ENCODE results near the gene HHAT. TPM values are rescaled to one million over a fixed set of nuclear protein-coding genes. Genes with fewer than 3 reads are reported as not detected.

HHAT gene
- total RNA-seq, 1 donor from 2014 or later, result 11.4 TPM

GRCh38 chr1:210437781-210438180 lies 109.1 kb downstream of the HHAT start:
- DNase-seq (ENCODE audit: low read depth) (peak; percentile 22), FAIRE-seq (no peak)
- Histone ChIP-seq H3K79me2 (ENCODE audit: insufficient read depth, low read length) (no peaks in the 10 kb centered on the region), H2AFZ (ENCODE audit: low read depth, low read length) (no peak overlapping the region), H3K4me2 (ENCODE audit: low read length) (no peak overlapping the region), H3K4me3 (ENCODE audit: insufficient read depth, low read depth, low read length) (no peak overlapping the region), H3K27me3 (ENCODE audit: insufficient read depth, low read length) (no peaks in the 10 kb centered on the region), H3K27ac (ENCODE audit: low read depth, low read length) (peak overlapping the region; percentile 90), H3K4me1 (ENCODE audit: insufficient read depth, low read length) (peaks cover 32% of the 10 kb centered on the region), H4K20me1 (ENCODE audit: insufficient read depth, low read length) (no peaks in the 10 kb centered on the region), H3K36me3 (ENCODE audit: insufficient read depth, low read length) (no peaks in the 10 kb centered on the region), H3K9me3 (ENCODE audit: insufficient read depth, low read depth, low read length) (no peaks in the 10 kb centered on the region), H3K9ac (ENCODE audit: low read length) (peak overlapping the region; percentile 61)
- no peak for TF ChIP-seq CTCF (IDR thresholded peaks at IDR 0.05; ENCODE audit: insufficient read depth, low read depth, low read length)
- no peak for TF ChIP-seq EZH2 (IDR thresholded peaks at IDR 0.05; ENCODE audit: insufficient read depth, low read length)
- Mint-ChIP-seq H3K9me3 (ENCODE audit: unreplicated experiment) (peaks cover 5% of the 10 kb centered on the region), H3K27me3 (ENCODE audit: low read depth, unreplicated experiment) (no peaks in the 10 kb centered on the region), H3K27ac (ENCODE audit: unreplicated experiment) (no peak overlapping the region), H3K4me3 (ENCODE audit: unreplicated experiment) (no peak overlapping the region), H3K4me1 (ENCODE audit: low read depth, unreplicated experiment) (peaks cover 43% of the 10 kb centered on the region), H3K36me3 (ENCODE audit: low read depth, unreplicated experiment) (peaks cover 2% of the 10 kb centered on the region)

- H3K9me3 Mint-ChIP-seq (ENCODE audit: unreplicated experiment), result peaks cover 5% of the 10 kb centered on the region
- Histone ChIP-seq H3K4me1 (ENCODE audit: insufficient read depth, low read length) (peaks cover 32% of the 10 kb centered on the region), H3K9ac (ENCODE audit: low read length) (peak overlapping the region; percentile 73), H3K79me2 (ENCODE audit: insufficient read depth, low read length) (no peaks in the 10 kb centered on the region), H2AFZ (ENCODE audit: low read depth, low read length) (no peak overlapping the region), H3K9me3 (ENCODE audit: insufficient read depth, low read depth, low read length) (no peaks in the 10 kb centered on the region), H3K4me2 (ENCODE audit: low read length) (peak overlapping the region; percentile 56), H3K27me3 (ENCODE audit: insufficient read depth, low read length) (no peaks in the 10 kb centered on the region), H3K36me3 (ENCODE audit: insufficient read depth, low read length) (no peaks in the 10 kb centered on the region), H4K20me1 (ENCODE audit: insufficient read depth, low read length) (no peaks in the 10 kb centered on the region), H3K4me3 (ENCODE audit: insufficient read depth, low read depth, low read length) (no peak overlapping the region), H3K27ac (ENCODE audit: low read depth, low read length) (peak overlapping the region; percentile 90)
- H3K4me3 Mint-ChIP-seq (ENCODE audit: unreplicated experiment), result peak overlapping the region; percentile 21
- DNase-seq (ENCODE audit: low read depth) (peak; percentile 100), FAIRE-seq (peak; percentile 99)
- no peak for TF ChIP-seq EZH2 (IDR thresholded peaks at IDR 0.05; ENCODE audit: insufficient read depth, low read length)
- no peak for TF ChIP-seq CTCF (IDR thresholded peaks at IDR 0.05; ENCODE audit: insufficient read depth, low read depth, low read length)
- no peaks in the 10 kb centered on the region for H3K27me3 Mint-ChIP-seq (ENCODE audit: low read depth, unreplicated experiment)
- peaks cover 43% of the 10 kb centered on the region for H3K4me1 Mint-ChIP-seq (ENCODE audit: low read depth, unreplicated experiment)
- no peak overlapping the region for H3K27ac Mint-ChIP-seq (ENCODE audit: unreplicated experiment)
- H3K36me3 Mint-ChIP-seq (ENCODE audit: low read depth, unreplicated experiment), result no peaks in the 10 kb centered on the region
These were observed 110.5 kb downstream of the HHAT start for GRCh38 chr1:210438928-210439841.

GRCh38 chr1:210440081-210440480 lies 111.4 kb downstream of the HHAT start:
- Histone ChIP-seq H3K27ac (ENCODE audit: low read depth, low read length) (peak overlapping the region; percentile 90), H3K9me3 (ENCODE audit: insufficient read depth, low read depth, low read length) (no peaks in the 10 kb centered on the region), H3K4me3 (ENCODE audit: insufficient read depth, low read depth, low read length) (no peak overlapping the region), H2AFZ (ENCODE audit: low read depth, low read length) (no peak overlapping the region), H3K27me3 (ENCODE audit: insufficient read depth, low read length) (no peaks in the 10 kb centered on the region), H3K9ac (ENCODE audit: low read length) (peak overlapping the region; percentile 73), H3K4me2 (ENCODE audit: low read length) (peak overlapping the region; percentile 56), H3K79me2 (ENCODE audit: insufficient read depth, low read length) (no peaks in the 10 kb centered on the region), H3K4me1 (ENCODE audit: insufficient read depth, low read length) (peaks cover 32% of the 10 kb centered on the region), H4K20me1 (ENCODE audit: insufficient read depth, low read length) (no peaks in the 10 kb centered on the region), H3K36me3 (ENCODE audit: insufficient read depth, low read length) (no peaks in the 10 kb centered on the region)
- H3K27me3 Mint-ChIP-seq (ENCODE audit: low read depth, unreplicated experiment), result no peaks in the 10 kb centered on the region
- no peak for TF ChIP-seq CTCF (IDR thresholded peaks at IDR 0.05; ENCODE audit: insufficient read depth, low read depth, low read length)
- TF ChIP-seq EZH2 (IDR thresholded peaks at IDR 0.05; ENCODE audit: insufficient read depth, low read length), result no peak
- H3K9me3 Mint-ChIP-seq (ENCODE audit: unreplicated experiment), result peaks cover 5% of the 10 kb centered on the region
- H3K4me1 Mint-ChIP-seq (ENCODE audit: low read depth, unreplicated experiment), result peaks cover 43% of the 10 kb centered on the region
- H3K27ac Mint-ChIP-seq (ENCODE audit: unreplicated experiment), result no peak overlapping the region
- no peak for DNase-seq (ENCODE audit: low read depth)
- H3K36me3 Mint-ChIP-seq (ENCODE audit: low read depth, unreplicated experiment), result no peaks in the 10 kb centered on the region
- no peak for FAIRE-seq
- H3K4me3 Mint-ChIP-seq (ENCODE audit: unreplicated experiment), result peak overlapping the region; percentile 21
